Measurements from ENCODE around the gene MYEF2.

GRCh38 chr15:48175126-48175525 lies 3.0 kb downstream of the MYEF2 start:
- no peak for TF ChIP-seq CTCF (IDR thresholded peaks at IDR 0.05; ENCODE audit: low read depth, low read length)
- no peak for TF ChIP-seq EZH2phosphoT487 (IDR thresholded peaks at IDR 0.05; ENCODE audit: low read depth)
